A673 (cell line): ENCODE results near the gene HSPA14.

Experiments used
- EZH2 ChIP-seq: fragments of 200-600 bp; sonication (generic); IDR thresholded peaks from 2 replicates; pipeline ENCODE4 v1.6.1; 2017; ENCODE audit warnings: borderline replicate concordance, low read depth, mild to moderate bottlenecking, mixed read lengths, antibody characterized with exemption, low read length; ENCODE audit not compliant: poor library complexity, severe bottlenecking
- TF ChIP-seq, protein P1 (sequence below): fragments of 300-800, 200-600 bp; sonication (generic); conservative IDR thresholded peaks from 2 replicates; pipeline ENCODE4 v1.5.1; 2017; ENCODE audit warnings: low read depth, mild to moderate bottlenecking, antibody characterized with exemption, low read length, moderate library complexity, mixed read lengths

DNA sequence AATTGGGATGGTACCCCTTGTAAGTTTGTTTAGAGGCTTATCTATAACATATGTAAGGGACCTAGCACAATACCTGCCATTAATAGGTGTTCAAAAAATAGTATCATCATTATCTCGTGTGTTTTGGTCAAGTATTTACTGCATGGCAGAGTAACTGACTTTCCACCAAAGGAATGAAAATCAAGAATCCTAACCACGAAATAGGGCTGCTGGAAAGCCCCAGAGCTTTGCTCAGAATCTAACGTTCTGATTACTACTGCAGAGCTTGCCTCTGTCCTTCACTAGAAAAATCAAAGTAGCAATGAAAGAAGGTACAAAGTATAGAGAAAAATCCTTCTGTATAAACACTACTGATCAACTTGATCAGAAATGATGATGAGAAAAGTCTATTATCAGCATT lies 80.9 kb downstream of the HSPA14 start:
- TF ChIP-seq, protein P1, sequence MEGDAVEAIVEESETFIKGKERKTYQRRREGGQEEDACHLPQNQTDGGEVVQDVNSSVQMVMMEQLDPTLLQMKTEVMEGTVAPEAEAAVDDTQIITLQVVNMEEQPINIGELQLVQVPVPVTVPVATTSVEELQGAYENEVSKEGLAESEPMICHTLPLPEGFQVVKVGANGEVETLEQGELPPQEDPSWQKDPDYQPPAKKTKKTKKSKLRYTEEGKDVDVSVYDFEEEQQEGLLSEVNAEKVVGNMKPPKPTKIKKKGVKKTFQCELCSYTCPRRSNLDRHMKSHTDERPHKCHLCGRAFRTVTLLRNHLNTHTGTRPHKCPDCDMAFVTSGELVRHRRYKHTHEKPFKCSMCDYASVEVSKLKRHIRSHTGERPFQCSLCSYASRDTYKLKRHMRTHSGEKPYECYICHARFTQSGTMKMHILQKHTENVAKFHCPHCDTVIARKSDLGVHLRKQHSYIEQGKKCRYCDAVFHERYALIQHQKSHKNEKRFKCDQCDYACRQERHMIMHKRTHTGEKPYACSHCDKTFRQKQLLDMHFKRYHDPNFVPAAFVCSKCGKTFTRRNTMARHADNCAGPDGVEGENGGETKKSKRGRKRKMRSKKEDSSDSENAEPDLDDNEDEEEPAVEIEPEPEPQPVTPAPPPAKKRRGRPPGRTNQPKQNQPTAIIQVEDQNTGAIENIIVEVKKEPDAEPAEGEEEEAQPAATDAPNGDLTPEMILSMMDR, result no peak
- no peak for TF ChIP-seq EZH2
